ENCODE data around the gene CYP4V2. TPM values are rescaled to one million over a fixed set of nuclear protein-coding genes. Genes with fewer than 3 reads are reported as not detected.

The CYP4V2 gene
- total RNA-seq, 4 donors from 2014 or later: 44.0 to 83.8 (median 61.3) TPM

- TF ChIP-seq POLR2A (IDR thresholded peaks at IDR 0.05) (no peak), CTCF (IDR thresholded peaks at IDR 0.05) (no peak), EP300 (IDR thresholded peaks at IDR 0.05; ENCODE audit: low read depth) (no peak), POLR2AphosphoS5 (IDR thresholded peaks at IDR 0.05) (no peak)
- DNase-seq: no peak
- intact Hi-C loops (cut with DNase I; ENCODE audit: low total_unique reads) (no loop called here), in situ Hi-C loops (cut with MboI; ENCODE audit: low pct_ligation_motif_present in 1 of 4, low pct_unique_long_range_greater_than_20kb in 1 of 4, low sequenced_read_pairs in 3 of 4) (no loop called here)
- WGBS, 2 donors (ENCODE audit: low coverage in 1 of 2): 85 to 89% methylated on average over 5 to 7 of the region's 7 CpGs
- Histone ChIP-seq H3K27ac (no peak overlapping the region), H3K4me3 (no peak overlapping the region), H3K9me3 (no peaks in the 10 kb centered on the region), H3K4me1 (no peaks in the 10 kb centered on the region), H3K27me3 (no peaks in the 10 kb centered on the region), H3K36me3 (no peaks in the 10 kb centered on the region)
Measured at GRCh38 chr4:186151499-186151898, 39.9 kb upstream of the CYP4V2 start.

GRCh38 chr4:186158021-186158813 lies 33.1 kb upstream of the CYP4V2 start:
- Histone ChIP-seq H3K27ac (no peak overlapping the region), H3K9me3 (no peaks in the 10 kb centered on the region), H3K36me3 (peaks cover 0 to 6% (median 0%) of the 10 kb centered on the region in 4 donors), H3K4me3 (no peak overlapping the region), H3K4me1 (no peaks in the 10 kb centered on the region), H3K27me3 (no peaks in the 10 kb centered on the region)
- in situ Hi-C loops (cut with MboI; ENCODE audit: low pct_ligation_motif_present in 1 of 4, low pct_unique_long_range_greater_than_20kb in 1 of 4, low sequenced_read_pairs in 3 of 4) (no loop called here), intact Hi-C loops (cut with DNase I; ENCODE audit: low total_unique reads) (no loop called here)
- DNase-seq: no peak
- 82% methylated on average over 12 of the region's 17 CpGs; no CpG with 5 or more reads in 1 of the 2 donors for WGBS, 2 donors (ENCODE audit: low coverage in 1 of 2)
- TF ChIP-seq EP300 (IDR thresholded peaks at IDR 0.05; ENCODE audit: low read depth) (no peak), POLR2A (IDR thresholded peaks at IDR 0.05) (no peak), CTCF (IDR thresholded peaks at IDR 0.05) (no peak), POLR2AphosphoS5 (IDR thresholded peaks at IDR 0.05) (no peak)

GRCh38 chr4:186158966-186159365 lies 32.4 kb upstream of the CYP4V2 start:
- H3K9me3 ChIP-seq: no peaks in the 10 kb centered on the region
- in situ Hi-C loops (cut with MboI; ENCODE audit: low pct_ligation_motif_present in 1 of 4, low pct_unique_long_range_greater_than_20kb in 1 of 4, low sequenced_read_pairs in 3 of 4): no loop called here
- H3K27ac ChIP-seq: no peak overlapping the region
- no peaks in the 10 kb centered on the region for H3K4me1 ChIP-seq
- 80 to 85% methylated on average over 5 of the region's 5 CpGs for WGBS, 2 donors (ENCODE audit: low coverage in 1 of 2)
- no peaks in the 10 kb centered on the region for H3K27me3 ChIP-seq
- DNase-seq: no peak
- intact Hi-C loops (cut with DNase I; ENCODE audit: low total_unique reads): no loop called here
- TF ChIP-seq POLR2AphosphoS5 (IDR thresholded peaks at IDR 0.05): no peak
- no peak for TF ChIP-seq CTCF (IDR thresholded peaks at IDR 0.05)
- no peak for TF ChIP-seq POLR2A (IDR thresholded peaks at IDR 0.05)
- no peak for TF ChIP-seq EP300 (IDR thresholded peaks at IDR 0.05; ENCODE audit: low read depth)
- no peak overlapping the region for H3K4me3 ChIP-seq
- peaks cover 0 to 6% (median 0%) of the 10 kb centered on the region in 4 donors for H3K36me3 ChIP-seq

GRCh38 chr4:186159613-186160012 lies 31.8 kb upstream of the CYP4V2 start:
- in situ Hi-C loops (cut with MboI; ENCODE audit: low pct_ligation_motif_present in 1 of 4, low pct_unique_long_range_greater_than_20kb in 1 of 4, low sequenced_read_pairs in 3 of 4) (no loop called here), intact Hi-C loops (cut with DNase I; ENCODE audit: low total_unique reads) (no loop called here)
- Histone ChIP-seq H3K36me3 (peaks cover 0 to 6% (median 0%) of the 10 kb centered on the region in 4 donors), H3K4me3 (no peak overlapping the region), H3K9me3 (no peaks in the 10 kb centered on the region), H3K27me3 (no peaks in the 10 kb centered on the region), H3K27ac (no peak overlapping the region), H3K4me1 (no peaks in the 10 kb centered on the region)
- WGBS, 2 donors (ENCODE audit: low coverage in 1 of 2): 79 to 90% methylated on average over 5 to 6 of the region's 6 CpGs
- no peak for DNase-seq
- TF ChIP-seq EP300 (IDR thresholded peaks at IDR 0.05; ENCODE audit: low read depth) (no peak), CTCF (IDR thresholded peaks at IDR 0.05) (no peak), POLR2A (IDR thresholded peaks at IDR 0.05) (no peak), POLR2AphosphoS5 (IDR thresholded peaks at IDR 0.05) (no peak)

All from transverse colon (tissue), 4 donors.